Measurements from ENCODE around the gene SLC22A5. TPM values are rescaled to one million over a fixed set of nuclear protein-coding genes. Genes with fewer than 3 reads are reported as not detected.

SLC22A5 gene
- total and polyA plus RNA-seq, 12 donors = 10.3 to 36.8 (median 13.8) TPM

- Histone ChIP-seq H3K4me1 (peaks cover 58 to 100% (median 97%) of the 10 kb centered on the region in 9 donors), H3K36me3 (peaks cover 0 to 26% (median 0%) of the 10 kb centered on the region in 9 donors), H3K27me3 (no peaks in the 10 kb centered on the region), H3K4me3 (peak overlapping the region in 1 of 10 donors; percentile 32), H3K9me3 (no peaks in the 10 kb centered on the region), H3K27ac (peak overlapping the region in 9 of 10 donors; percentile 64 to 100 (median 86))
- intact Hi-C loops (cut with DNase I) = loop anchor here in 2 of 10 donors (5.0 kb wide), 2 partner anchors 41 to 71 kb away; no protein-coding TSS in a partner anchor
- DNase-seq = peak; percentile 59 to 67
- TF ChIP-seq, protein P1, sequence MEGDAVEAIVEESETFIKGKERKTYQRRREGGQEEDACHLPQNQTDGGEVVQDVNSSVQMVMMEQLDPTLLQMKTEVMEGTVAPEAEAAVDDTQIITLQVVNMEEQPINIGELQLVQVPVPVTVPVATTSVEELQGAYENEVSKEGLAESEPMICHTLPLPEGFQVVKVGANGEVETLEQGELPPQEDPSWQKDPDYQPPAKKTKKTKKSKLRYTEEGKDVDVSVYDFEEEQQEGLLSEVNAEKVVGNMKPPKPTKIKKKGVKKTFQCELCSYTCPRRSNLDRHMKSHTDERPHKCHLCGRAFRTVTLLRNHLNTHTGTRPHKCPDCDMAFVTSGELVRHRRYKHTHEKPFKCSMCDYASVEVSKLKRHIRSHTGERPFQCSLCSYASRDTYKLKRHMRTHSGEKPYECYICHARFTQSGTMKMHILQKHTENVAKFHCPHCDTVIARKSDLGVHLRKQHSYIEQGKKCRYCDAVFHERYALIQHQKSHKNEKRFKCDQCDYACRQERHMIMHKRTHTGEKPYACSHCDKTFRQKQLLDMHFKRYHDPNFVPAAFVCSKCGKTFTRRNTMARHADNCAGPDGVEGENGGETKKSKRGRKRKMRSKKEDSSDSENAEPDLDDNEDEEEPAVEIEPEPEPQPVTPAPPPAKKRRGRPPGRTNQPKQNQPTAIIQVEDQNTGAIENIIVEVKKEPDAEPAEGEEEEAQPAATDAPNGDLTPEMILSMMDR (IDR thresholded peaks at IDR 0.05) = peak in 7 of 9 donors; percentile 5 to 50 (median 39)
- peak; percentile 26 to 75 (median 48) for ATAC-seq
- 55 to 66% methylated on average over 8 of the region's 8 CpGs for WGBS, 2 donors
Observed at GRCh38 chr5:132426525-132427138, 57.1 kb downstream of the SLC22A5 start.

DNA sequence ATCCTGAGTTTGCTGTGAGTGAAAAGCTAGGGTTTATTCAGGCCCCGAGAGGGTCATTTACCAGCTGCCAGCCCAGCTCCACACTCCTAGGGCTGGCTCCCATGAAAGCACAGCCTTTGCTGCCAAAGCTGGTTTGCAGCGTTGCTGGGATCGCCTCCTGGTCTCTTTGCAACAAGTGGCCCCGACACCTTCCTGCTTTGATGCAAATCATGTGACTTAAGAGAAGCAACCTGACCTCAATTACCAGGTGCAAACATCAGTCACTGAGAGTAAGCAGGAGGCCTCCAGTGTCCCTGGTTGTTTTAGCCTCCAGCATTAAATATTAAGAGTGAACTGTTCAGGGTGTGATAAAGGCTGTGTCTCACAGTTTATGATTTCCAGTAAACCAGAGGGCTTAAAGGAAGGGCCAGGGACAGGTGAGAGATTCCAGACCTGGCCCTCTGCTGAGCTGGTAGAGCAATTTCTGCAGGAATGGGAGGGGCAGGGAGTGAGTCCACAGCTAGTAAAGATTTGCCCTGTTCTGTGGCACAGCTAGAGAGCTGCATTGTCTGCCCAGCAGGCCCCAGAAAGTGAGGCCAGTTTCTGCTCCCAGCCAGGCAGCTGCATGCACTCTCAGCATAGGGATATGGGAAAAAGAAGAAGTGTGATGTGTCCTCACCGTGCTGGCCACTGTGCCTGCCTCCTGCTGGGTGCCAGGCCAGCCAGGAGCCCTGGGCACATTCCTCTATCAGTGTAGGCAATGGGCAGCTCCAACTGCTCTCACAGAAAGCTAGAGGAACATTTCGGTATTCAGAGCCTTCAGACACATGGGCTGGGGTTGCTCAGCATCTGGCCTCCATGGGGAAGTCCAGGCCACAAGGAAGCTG, 58.0 kb downstream of the SLC22A5 start:
- H3K4me3 ChIP-seq = peak overlapping the region in 1 of 10 donors; percentile 32
- peak overlapping the region in 9 of 10 donors; percentile 45 to 100 (median 86) for H3K27ac ChIP-seq
- intact Hi-C loops (cut with DNase I) = loop anchor here in 2 of 10 donors (5.0 kb wide), 2 partner anchors 40 to 70 kb away; no protein-coding TSS in a partner anchor
- DNase-seq (peak in 1 of 2 donors; percentile 39), ATAC-seq (peak; percentile 10 to 55 (median 46))
- 52 to 54% methylated on average over 6 of the region's 6 CpGs for WGBS, 2 donors
- peaks cover 0 to 32% (median 0%) of the 10 kb centered on the region in 9 donors for H3K36me3 ChIP-seq
- TF ChIP-seq, protein P1 (IDR thresholded peaks at IDR 0.05) = no peak
- H3K27me3 ChIP-seq = no peaks in the 10 kb centered on the region
- H3K9me3 ChIP-seq = no peaks in the 10 kb centered on the region
- peaks cover 54 to 100% (median 93%) of the 10 kb centered on the region in 9 donors for H3K4me1 ChIP-seq

DNA sequence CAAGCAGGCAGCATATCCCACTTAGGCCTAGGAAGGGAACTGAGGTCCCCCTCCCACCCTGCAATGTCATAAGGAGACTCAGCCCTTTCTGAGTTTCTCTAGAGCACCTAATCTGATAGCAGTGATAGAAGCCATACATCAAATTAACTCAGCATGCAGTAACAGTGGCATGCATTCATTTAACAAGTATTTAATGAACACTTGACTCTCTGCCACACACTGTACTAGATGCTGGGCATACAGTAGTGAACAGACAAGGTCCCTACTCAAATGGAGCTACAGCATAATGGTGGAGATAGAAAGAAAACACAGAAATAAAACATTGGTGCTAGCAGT, 58.6 kb downstream of the SLC22A5 start:
- H3K9me3 ChIP-seq = no peaks in the 10 kb centered on the region
- H3K4me1 ChIP-seq = peaks cover 53 to 100% (median 93%) of the 10 kb centered on the region in 9 donors
- peak overlapping the region in 9 of 10 donors; percentile 26 to 100 (median 76) for H3K27ac ChIP-seq
- H3K27me3 ChIP-seq = no peaks in the 10 kb centered on the region
- DNase-seq (no peak), ATAC-seq (peak in 1 of 8 donors; percentile 2)
- TF ChIP-seq, protein P1 (IDR thresholded peaks at IDR 0.05) = no peak
- intact Hi-C loops (cut with DNase I) = loop anchor here in 2 of 10 donors (5.0 kb wide), 2 partner anchors 39 to 69 kb away; no protein-coding TSS in a partner anchor
- peaks cover 0 to 28% (median 0%) of the 10 kb centered on the region in 9 donors for H3K36me3 ChIP-seq
- H3K4me3 ChIP-seq = no peak overlapping the region

Measured in heart right ventricle (tissue), 16 donors.